ENCODE data around the gene EXPH5.

EXPH5 gene

GRCh38 chr11:108569896-108570295, 23.7 kb downstream of the EXPH5 start:
- TF ChIP-seq CTCF (IDR thresholded peaks at IDR 0.05): no peak

GRCh38 chr11:108568195-108568858, 25.2 kb downstream of the EXPH5 start:
- TF ChIP-seq CTCF (IDR thresholded peaks at IDR 0.05): no peak

- TF ChIP-seq CTCF (IDR thresholded peaks at IDR 0.05): no peak
Measured at GRCh38 chr11:108565653-108566052, 27.9 kb downstream of the EXPH5 start.

GRCh38 chr11:108562746-108563581, 30.6 kb downstream of the EXPH5 start:
- TF ChIP-seq CTCF (IDR thresholded peaks at IDR 0.05): no peak

- TF ChIP-seq CTCF (IDR thresholded peaks at IDR 0.05): no peak
Measured at GRCh38 chr11:108561535-108561991, 32.0 kb downstream of the EXPH5 start.

- no peak for TF ChIP-seq CTCF (IDR thresholded peaks at IDR 0.05)
Measured at GRCh38 chr11:108559904-108560303, 33.7 kb downstream of the EXPH5 start.

GRCh38 chr11:108559340-108559739, 34.2 kb downstream of the EXPH5 start:
- TF ChIP-seq CTCF (IDR thresholded peaks at IDR 0.05): no peak

All from LNCAP (cell line).